RWPE1 (cell line): ENCODE measurements around the gene SLC5A10.

Experiments
- CTCF ChIA-PET: fragments of 350-600 bp; sonication (Branson Sonifier 250); formaldehyde crosslinking; extraction: SDS; loops from one replicate; lab custom pipeline; 2021; lab: Yijun Ruan, JAX
- POLR2A ChIA-PET: fragments of 400-600 bp; formaldehyde crosslinking; extraction: SDS; loops from one replicate; lab custom pipeline; 2020; ENCODE audit warnings: antibody characterized with exemption; ENCODE audit not compliant: low non-redundant PET; lab: Yijun Ruan, JAX
- DNase-seq: peaks from one replicate; pipeline ENCODE4 v3.0.0; 2012; ENCODE audit warnings: low spot score
- H3K27ac ChIP-seq: fragments of 450-650 bp; 2 replicates; pipeline ENCODE4 v1.5.1; 2017
- CTCF ChIP-seq: fragments of 450-650 bp; conservative IDR thresholded peaks from 2 replicates; pipeline ENCODE4 v1.5.1; 2017; ENCODE audit warnings: low read depth, mild to moderate bottlenecking

Gene SLC5A10

GRCh38 chr17:18959071-18959844 is 7.3 kb downstream of the SLC5A10 start:
- DNase-seq: no peak
- H3K27ac ChIP-seq: no peak overlapping the region
- ChIA-PET POLR2A (no interaction called here), CTCF (no interaction called here)
- no peak for TF ChIP-seq CTCF

- DNase-seq: no peak
- TF ChIP-seq CTCF: no peak
- POLR2A ChIA-PET: no interaction called here
- CTCF ChIA-PET: interaction anchor here (1.8 kb wide), 1 partner anchor 39 kb away, joined by 7 read pairs; no protein-coding TSS in a partner anchor
- H3K27ac ChIP-seq: no peak overlapping the region
Observed at GRCh38 chr17:18959845-18960240, 7.9 kb downstream of the SLC5A10 start.

- ChIA-PET POLR2A (no interaction called here), CTCF (interaction anchor here (0.6 to 1.8 kb wide), 5 partner anchors 12 to 102 kb away, joined by 4 to 7 read pairs (median 5); partner anchors contain the start of gene PRPSAP2)
- DNase-seq: no peak
- no peak for TF ChIP-seq CTCF
- no peak overlapping the region for H3K27ac ChIP-seq
Observed at GRCh38 chr17:18960241-18960665, 8.3 kb downstream of the SLC5A10 start.

GRCh38 chr17:18960803-18961511 is 9.0 kb downstream of the SLC5A10 start:
- peak; percentile 72 for DNase-seq
- TF ChIP-seq CTCF: peak; percentile 93
- ChIA-PET CTCF (interaction anchor here (0.5 to 1.8 kb wide), 16 partner anchors 9 to 650 kb away, joined by 3 to 12 read pairs (median 6); partner anchors contain the start of genes FAM83G, PRPSAP2 and SLC5A10), POLR2A (interaction anchor here (0.7 kb wide), 1 partner anchor 21 kb away, joined by 5 read pairs; no protein-coding TSS in a partner anchor)
- H3K27ac ChIP-seq: 0 out of 2 replicates have a peak overlapping the region, but pooled peaks have one; percentile 1

GRCh38 chr17:18961634-18962493 is 9.9 kb downstream of the SLC5A10 start:
- CTCF ChIA-PET: interaction anchor here (0.5 to 1.8 kb wide), 11 partner anchors 8 to 650 kb away, joined by 3 to 12 read pairs (median 7); partner anchors contain the start of genes FAM83G and SLC5A10
- DNase-seq: no peak
- POLR2A ChIA-PET: no interaction called here

More at GRCh38 chr17:18961634-18962493, 9.9 kb downstream of the SLC5A10 start:
- no peak for TF ChIP-seq CTCF
- H3K27ac ChIP-seq: 0 out of 2 replicates have a peak overlapping the region, but pooled peaks have one; percentile 1
